ENCODE results near the gene NAALAD2.
A peak's percentile ranks its signal among the peaks of the same experiment; 100 is the strongest.

DNA sequence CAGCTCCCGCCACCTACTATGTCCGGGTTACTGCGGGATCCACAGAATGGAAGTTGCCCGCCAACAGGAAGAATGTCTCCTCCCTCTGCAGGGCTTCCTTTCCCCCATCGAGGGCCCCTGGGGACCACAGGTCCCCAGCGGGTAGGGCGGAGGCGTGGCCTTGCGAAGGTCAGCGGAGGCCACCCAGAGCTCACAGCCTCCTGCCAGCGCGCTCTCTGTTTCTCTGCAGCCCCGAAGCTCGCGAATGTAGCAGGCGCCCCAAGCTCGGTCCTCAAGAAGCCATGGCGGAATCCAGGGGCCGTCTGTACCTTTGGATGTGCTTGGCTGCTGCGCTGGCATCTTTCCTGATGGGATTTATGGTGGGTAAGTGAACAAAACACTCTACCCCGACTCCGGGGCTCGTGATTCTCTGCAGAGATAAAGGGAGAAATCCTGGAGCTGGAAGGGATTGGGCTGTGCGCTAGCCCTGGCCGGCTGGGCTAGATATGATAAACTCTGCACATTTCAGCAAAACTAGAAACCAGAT is at the start of gene NAALAD2:
- TF ChIP-seq, protein P1, sequence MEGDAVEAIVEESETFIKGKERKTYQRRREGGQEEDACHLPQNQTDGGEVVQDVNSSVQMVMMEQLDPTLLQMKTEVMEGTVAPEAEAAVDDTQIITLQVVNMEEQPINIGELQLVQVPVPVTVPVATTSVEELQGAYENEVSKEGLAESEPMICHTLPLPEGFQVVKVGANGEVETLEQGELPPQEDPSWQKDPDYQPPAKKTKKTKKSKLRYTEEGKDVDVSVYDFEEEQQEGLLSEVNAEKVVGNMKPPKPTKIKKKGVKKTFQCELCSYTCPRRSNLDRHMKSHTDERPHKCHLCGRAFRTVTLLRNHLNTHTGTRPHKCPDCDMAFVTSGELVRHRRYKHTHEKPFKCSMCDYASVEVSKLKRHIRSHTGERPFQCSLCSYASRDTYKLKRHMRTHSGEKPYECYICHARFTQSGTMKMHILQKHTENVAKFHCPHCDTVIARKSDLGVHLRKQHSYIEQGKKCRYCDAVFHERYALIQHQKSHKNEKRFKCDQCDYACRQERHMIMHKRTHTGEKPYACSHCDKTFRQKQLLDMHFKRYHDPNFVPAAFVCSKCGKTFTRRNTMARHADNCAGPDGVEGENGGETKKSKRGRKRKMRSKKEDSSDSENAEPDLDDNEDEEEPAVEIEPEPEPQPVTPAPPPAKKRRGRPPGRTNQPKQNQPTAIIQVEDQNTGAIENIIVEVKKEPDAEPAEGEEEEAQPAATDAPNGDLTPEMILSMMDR (IDR thresholded peaks at IDR 0.05 in 8 of 11, conservative IDR thresholded peaks at IDR 0.05 in 3 of 11), result no peak
- no peak for TF ChIP-seq POLR2A (IDR thresholded peaks at IDR 0.05)
- peak in 1 of 3 donors; percentile 55 for TF ChIP-seq POLR2AphosphoS5 (IDR thresholded peaks at IDR 0.05)

All from spleen (tissue), 7 donors.